ENCODE data around the gene HOXA5.

GRCh38 chr7:27121684-27122076 lies 21.8 kb downstream of the HOXA5 start:
- TF ChIP-seq HDAC2 (IDR thresholded peaks at IDR 0.05; ENCODE audit: borderline replicate concordance in 1 of 2, low read depth in 2 of 2, low read length in 2 of 2) (no peak), MAX (IDR thresholded peaks at IDR 0.05) (no peak)
